HG02885 (cell line): ENCODE measurements around the gene ZNF462.
"Not testable (repeated sequence)": the region's sequence is repeated elsewhere in the genome, so short reads cannot be mapped to it uniquely, and the experiment has no call there.

Experiments
- ATAC-seq: cut with Tn5 transposase; IDR thresholded peaks from one replicate; pipeline ENCODE4 v1.9.1; 2021; ENCODE audit warnings: mild to moderate bottlenecking; ENCODE audit not compliant: unreplicated experiment, poor library complexity

Gene ZNF462, protein sequence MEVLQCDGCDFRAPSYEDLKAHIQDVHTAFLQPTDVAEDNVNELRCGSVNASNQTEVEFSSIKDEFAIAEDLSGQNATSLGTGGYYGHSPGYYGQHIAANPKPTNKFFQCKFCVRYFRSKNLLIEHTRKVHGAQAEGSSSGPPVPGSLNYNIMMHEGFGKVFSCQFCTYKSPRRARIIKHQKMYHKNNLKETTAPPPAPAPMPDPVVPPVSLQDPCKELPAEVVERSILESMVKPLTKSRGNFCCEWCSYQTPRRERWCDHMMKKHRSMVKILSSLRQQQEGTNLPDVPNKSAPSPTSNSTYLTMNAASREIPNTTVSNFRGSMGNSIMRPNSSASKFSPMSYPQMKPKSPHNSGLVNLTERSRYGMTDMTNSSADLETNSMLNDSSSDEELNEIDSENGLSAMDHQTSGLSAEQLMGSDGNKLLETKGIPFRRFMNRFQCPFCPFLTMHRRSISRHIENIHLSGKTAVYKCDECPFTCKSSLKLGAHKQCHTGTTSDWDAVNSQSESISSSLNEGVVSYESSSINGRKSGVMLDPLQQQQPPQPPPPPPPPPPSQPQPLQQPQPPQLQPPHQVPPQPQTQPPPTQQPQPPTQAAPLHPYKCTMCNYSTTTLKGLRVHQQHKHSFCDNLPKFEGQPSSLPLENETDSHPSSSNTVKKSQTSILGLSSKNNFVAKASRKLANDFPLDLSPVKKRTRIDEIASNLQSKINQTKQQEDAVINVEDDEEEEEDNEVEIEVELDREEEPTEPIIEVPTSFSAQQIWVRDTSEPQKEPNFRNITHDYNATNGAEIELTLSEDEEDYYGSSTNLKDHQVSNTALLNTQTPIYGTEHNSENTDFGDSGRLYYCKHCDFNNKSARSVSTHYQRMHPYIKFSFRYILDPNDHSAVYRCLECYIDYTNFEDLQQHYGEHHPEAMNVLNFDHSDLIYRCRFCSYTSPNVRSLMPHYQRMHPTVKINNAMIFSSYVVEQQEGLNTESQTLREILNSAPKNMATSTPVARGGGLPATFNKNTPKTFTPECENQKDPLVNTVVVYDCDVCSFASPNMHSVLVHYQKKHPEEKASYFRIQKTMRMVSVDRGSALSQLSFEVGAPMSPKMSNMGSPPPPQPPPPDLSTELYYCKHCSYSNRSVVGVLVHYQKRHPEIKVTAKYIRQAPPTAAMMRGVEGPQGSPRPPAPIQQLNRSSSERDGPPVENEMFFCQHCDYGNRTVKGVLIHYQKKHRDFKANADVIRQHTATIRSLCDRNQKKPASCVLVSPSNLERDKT (N-terminal part only)

DNA sequence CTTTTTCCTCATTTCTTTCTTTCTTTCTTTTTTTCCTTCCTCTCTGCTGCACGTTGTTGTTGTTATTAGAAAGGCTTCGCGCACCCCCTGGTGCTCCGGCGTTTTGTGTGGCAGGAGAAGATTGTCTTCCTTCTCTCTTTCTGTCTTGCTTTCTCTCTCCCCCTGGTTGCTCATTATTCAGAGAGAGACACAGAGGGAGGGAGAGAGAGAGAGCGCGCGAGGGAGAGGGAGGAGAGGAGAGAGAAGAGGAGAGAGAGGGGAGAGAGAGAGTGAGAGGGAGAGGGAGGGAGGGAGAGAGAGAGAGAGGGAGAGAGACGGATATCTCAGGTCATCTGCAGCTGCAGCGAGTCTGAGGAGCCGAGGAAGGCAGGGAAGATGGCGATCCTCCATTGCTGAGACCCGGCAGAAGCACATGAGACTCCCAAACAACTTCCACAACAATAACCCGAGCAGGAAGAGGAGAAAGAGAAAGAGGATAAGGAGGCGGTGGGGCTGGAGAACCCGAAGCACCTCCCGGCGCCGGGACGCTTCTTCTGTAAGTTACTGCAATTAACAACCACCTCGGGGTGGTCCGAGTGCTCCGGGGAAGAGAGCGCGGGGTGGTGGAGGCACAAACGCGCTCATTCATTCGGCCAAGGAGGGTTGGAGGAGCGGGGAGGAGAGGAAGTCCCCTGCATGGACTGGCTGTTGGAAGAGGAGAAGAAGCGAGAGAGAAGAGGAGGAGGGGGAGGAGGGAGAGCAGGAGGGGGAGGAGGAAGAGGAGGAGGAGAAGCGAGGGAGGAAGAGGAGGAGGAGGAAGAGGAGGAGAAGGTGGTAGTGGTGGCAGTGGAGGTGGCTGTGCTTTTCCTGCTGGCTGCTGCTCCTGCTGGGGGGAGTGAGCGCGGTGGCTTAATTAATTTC is at the start of gene ZNF462:
ZNF462 (plus strand) TSS at position 346 of the 900 bp plus-strand sequence. CDS start 60,218 bp downstream, outside the sequence.
- ATAC-seq, result no peak

DNA sequence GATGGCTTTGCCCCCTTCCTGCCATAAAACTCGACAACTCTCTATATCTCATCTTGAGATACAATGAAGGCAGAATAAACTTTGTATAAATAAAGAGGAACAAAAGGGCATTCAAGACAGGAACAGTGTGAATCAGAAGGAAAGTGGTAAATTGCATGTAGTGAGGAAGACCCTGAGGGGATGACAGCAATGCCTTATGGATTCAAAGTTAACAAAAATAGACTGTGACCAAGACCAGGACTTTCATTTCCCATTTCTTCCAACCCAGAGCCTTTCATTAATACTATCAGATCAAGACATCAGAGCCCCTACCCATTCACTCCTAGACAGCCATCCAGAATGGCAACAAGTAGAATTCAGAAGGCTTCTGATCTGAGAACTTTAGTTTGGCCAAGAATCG is 46.4 kb upstream of the ZNF462 start:
- ATAC-seq, result no peak

DNA sequence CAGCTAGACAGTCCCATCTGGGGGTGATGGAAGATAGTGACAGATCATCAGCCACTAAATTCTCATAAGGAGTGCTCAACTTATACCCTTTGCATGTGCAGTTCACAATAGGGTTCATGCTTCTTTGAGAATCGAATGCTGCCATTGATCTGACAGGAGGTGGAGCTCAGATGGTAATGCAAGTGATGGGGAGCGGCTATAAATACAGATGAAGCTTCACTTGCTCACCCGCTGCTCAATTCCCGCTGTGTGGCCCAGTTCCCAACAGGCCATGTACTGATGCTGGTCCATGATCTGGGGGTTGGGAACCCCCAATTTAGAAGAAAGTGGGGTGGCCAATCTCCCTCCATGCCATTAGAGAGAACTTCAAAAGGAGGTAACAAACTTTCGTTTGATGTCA is 44.9 kb upstream of the ZNF462 start:
- ATAC-seq, result no peak

DNA sequence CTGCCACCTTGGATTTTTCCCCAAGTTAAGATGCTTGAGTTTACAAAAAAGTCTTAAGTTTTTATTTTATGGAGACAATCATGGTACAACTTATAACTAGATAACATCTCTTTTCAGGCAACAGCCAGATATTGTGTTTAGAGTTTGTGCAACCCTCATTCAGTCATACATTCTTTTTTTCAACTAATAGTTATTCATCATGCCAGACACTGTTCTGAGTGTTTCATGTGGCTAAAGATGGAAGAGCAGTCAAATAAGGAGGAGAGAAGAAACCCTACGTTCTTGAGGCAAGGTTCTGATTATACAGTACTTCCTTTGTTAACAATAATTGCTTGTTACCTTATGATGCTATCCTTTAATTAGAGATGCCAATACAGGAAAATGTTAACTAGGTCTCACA is 42.1 kb upstream of the ZNF462 start:
- ATAC-seq, result no peak

DNA sequence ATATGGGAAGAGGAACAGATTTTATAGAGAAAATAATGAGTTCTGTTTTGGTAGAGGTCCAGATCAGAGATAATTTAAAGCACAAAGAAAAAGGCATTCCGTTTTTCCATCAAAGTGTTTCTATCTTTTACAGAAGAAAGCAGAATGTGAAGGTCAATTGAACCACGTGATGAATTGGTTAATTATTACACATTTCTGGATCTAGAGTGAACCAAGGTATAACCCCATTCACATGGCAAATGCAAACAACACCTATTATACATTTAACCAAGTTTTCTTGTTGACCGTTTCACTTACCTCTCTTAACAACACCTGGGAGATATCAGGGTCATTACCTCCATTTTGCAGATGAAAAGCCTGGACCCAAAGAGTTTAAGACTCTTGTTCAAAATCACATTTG is 34.9 kb upstream of the ZNF462 start:
- no peak for ATAC-seq

DNA sequence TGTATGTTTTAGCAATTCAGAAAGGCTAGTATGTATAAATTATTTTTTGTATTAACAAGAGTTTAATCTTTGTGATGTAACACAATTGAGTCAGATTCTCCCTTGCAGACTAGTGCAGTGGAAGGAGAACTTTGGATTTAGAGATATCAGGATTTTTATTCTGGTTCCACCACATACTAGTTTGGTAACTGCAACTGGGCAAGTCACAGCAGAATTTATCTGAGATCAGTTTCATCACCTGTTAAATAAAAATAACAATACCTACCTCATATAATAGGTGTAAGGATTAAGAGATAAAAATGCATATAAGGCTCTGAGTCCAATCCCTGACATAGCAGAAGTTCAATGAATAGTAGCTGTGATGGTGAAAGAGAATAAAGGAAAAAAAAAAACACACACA is 34.0 kb upstream of the ZNF462 start:
- ATAC-seq, result no peak

DNA sequence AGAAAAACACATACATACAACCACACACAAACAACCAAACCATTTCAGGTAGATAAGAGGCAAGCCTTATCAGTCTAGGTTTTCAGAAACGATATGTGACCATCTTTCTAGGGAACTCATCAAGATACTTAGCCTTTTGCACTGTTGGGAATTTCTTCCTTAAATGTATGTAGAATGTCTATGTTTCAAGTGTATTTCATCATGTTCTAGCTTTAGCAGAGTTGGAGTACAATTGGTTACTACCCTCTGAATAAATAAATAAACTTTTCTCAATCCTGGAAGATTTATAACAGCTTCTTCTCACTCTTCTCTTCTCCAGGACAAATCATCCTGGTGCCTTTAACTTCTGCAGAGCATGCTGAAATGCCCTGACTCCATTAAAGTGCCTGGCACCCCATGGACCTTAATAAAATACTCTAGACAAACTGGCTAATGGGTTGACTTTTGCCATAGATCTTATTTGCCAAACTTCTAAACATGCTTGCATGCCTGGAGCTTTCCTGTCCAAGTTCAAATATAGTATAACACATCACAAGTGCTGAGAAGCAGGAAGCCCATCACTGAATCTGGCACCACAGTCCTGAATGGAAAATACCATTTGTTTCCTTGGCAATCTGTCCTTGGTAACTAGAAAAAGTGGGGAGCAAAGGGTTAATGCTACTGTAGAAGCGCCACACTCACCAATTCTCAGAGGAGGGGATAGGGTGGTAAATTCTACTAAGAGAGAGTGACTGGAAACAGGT is 33.1 kb upstream of the ZNF462 start:
- no peak for ATAC-seq

DNA sequence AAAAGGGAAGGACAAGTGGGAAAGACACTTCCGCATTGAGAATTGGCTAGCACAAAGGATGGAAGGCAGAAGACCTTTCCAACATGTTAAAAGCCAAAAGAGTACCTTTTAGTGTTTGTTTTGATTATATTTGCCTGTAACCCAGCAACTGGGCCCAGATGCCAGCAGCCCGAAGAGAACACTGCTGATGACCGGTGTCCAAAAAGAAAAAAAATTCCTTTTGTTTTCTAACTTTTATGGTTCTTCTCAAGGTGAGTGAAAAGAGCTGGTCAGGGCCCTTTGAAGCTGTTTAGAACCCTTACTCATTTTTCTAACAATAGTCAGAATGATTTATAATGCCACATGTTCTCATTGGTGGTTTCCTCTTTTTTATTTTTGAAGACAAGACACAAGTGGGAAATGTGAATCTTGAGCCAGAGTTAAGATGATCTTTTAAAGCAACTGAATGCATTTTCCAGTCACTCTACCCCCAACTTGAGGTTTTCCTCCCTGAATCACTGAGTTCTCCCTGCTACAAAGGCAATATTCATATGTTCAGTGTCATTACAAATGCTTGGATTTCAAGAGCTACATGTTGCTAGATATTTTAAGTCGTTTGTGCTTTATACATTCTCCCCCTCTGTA is 32.3 kb upstream of the ZNF462 start:
- ATAC-seq, result no peak

DNA sequence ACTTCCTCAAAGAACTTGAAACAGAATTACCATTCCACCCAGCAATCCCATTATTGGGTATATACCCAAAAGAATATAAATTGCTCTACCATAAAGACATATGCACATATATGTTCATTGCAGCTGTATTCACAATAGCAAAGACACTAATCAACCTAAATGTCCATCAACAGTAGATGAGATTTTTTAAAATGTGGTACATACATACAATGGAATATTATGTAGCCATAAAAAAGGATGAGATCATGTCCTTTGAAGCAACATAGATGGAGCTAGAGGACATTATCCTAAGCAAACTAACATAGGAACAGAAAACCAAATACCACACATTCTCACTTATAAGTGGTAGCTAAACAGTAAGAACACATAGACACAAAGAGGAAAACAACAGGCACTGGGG is 28.1 kb upstream of the ZNF462 start:
- no peak for ATAC-seq

DNA sequence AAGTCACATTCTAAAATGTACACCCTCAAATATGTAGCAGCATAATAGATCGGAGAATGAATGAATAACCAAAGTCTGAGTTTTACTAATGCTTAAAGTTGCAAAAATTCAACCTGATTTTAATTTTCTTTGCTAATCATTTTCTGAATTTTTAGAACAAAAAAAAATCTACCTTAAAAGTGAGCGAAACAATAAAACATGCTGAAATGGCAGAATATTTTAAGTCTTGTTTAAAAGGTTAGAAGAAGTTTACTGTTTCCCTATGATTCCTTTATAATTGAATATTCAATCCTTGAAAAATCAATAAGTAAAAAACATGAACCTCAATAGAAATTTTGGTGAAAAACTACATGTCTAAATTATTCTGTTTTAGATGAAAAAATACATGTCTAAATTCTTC is 27.1 kb upstream of the ZNF462 start:
- no peak for ATAC-seq

DNA sequence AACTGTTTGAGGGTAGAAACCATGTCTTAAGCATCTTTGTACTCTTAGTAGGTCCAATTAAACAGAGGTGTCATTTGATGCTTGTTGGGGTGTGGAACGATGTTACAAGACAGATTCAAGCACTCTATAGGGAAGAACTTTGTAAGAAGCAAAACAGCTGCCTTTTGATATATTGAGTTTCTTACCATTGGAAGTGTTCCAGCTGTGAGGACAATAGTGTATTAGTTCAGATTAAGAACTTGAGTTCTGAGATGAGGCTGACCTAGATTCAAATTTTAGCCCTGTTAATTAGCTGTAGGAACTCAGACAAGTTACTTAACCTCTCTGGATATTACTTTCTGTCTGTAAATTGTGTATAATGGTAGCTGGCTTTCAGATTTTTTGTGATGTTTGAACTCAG is 19.6 kb upstream of the ZNF462 start:
- ATAC-seq, result no peak

DNA sequence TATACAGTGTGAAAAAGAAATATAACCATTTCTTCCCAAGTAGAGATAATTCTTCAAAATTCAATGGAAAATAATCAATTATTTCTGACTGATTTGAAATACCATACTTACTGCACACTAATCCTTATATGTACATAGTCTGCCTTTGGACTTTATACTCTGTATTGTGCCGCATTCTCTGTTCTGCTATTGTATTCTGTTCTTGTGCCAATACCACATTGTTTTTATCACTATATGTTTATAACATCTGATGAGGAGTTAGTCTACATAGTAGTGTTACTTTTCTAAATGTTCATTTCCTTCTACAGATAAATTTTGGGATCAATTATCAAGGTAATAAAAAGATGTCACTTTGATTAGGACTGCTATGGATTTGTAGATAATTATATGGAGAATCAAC is 16.7 kb upstream of the ZNF462 start:
- ATAC-seq, result no peak

DNA sequence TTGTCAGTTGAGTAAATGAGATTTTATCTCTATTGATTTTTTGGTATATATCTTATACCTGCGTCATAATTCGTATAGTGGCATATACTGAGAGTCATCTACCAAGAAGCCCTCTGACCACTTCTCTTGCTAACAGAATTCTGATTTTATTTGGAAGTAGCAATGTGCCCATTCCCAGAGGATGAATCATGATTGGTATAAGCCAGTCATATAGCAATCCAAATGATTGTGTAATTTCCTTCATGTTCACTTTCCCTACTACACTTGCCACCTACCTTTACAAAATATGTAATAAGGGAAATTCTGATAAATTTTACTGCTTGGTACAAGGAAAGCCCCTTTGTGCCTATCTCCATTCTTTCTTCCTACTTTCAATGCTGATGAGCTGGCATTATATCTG is 16.1 kb upstream of the ZNF462 start:
- ATAC-seq, result no peak

DNA sequence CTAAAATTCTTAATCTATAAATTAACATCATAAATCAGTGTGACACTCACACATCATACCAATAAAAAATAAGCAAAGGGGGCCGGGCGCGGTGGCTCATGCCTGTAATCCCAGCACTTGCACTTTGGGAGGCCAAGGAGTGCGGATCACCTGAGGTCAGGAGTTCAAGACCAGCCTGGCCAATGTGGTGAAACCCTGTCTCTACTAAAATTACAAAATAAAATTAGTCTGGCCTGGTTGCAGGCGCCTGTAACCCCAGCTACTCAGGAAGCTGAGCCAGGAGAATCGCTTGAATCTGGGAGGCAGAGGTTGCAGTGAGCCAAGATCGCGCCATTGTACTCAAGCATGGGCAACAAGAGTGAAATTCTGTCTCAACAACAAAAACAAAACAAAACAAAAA is 11.3 kb upstream of the ZNF462 start:
- not testable (repeated sequence) for ATAC-seq

DNA sequence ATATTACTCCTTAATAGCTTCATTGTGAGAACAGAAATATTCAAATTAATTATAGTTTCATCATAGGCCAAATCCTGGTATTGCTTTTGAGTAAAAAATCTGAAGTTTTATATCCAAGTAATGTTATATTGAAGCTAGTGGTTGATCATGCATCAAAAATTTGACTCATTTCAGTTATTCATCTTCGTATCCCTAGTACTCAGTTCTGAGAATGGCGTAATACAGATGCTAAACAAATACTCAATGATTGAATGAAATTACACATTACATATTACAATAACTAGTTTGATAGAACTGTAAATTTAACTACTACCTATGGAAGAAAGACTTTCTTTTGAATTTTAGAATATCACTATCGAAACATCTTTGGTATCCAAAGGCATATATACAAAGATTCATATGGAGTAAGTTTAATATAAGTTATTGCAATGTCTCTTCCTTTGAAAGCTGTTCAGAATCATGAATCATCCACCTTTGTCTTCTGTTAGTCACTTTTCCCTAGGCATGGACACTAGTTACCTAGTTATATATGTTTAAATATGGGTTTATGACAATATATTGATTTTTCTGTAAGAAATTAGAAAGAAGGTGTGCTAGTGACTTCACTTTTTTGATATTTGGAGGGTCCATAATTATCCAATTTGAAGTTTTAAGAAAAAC is 5.0 kb upstream of the ZNF462 start:
- ATAC-seq, result no peak

DNA sequence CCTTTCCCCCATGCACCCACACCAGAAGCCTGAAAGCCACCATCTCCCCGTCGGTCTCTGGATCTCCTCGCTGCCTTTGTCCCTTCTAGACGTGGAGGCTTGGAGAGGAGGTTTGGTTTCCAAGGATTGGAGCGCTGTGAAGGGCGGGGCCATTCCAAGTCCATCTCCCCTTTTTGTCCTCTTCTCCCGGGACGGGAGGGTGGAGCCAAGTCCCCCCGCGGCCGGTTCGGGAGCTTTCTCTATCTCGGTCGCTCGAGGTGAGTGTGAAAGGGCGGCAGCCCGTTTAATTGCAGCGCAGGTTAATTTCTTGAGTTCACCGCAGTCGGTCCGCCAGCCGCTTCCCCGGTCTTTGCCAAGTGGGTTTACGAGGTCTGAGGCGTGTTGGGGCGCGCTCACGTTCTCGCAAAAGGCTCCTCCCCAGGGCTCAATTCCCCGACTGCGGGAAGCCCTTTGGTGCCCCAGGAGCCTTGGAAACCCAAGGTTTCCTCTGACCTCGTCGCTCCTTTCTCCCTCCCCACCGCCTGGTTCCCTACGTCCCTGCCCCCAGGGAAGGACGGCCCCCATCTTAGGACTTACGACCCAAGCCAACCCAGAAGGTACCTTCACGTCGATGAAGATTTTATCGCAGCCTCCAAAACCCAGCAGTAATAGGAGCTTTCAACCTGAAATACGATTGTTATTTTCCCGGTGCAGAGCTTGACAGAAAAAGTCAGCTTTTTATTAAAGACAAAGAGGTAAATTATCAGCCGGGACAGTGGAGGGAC is 2.8 kb upstream of the ZNF462 start:
- no peak for ATAC-seq
